HG02623 (cell line): ENCODE data around the gene EFNA4.

ENCODE experiments used
- ATAC-seq: cut with Tn5 transposase; IDR thresholded peaks from one replicate; pipeline ENCODE4 v1.9.1; 2021; ENCODE audit warnings: moderate library complexity; ENCODE audit not compliant: unreplicated experiment

The EFNA4 gene

GRCh38 chr1:155051777-155052398 lies 11.7 kb upstream of the EFNA4 start:
- ATAC-seq: no peak

- ATAC-seq: no peak
Measured at GRCh38 chr1:155052439-155053395, 10.8 kb upstream of the EFNA4 start.

GRCh38 chr1:155053531-155054105 lies 9.9 kb upstream of the EFNA4 start:
- no peak for ATAC-seq

GRCh38 chr1:155057104-155057503 lies 6.4 kb upstream of the EFNA4 start:
- no peak for ATAC-seq

GRCh38 chr1:155057788-155058211 lies 5.7 kb upstream of the EFNA4 start:
- no peak for ATAC-seq

GRCh38 chr1:155060736-155061135 lies 2.8 kb upstream of the EFNA4 start:
- no peak for ATAC-seq

- no peak for ATAC-seq
Measured at GRCh38 chr1:155061381-155062150, 2.0 kb upstream of the EFNA4 start.

- no peak for ATAC-seq
Measured at GRCh38 chr1:155062151-155062686, 1.3 kb upstream of the EFNA4 start.

- peak; percentile 12 for ATAC-seq
Measured at GRCh38 chr1:155062702-155063411, 683 bp upstream of the EFNA4 start.

GRCh38 chr1:155064111-155064831 lies 731 bp downstream of the EFNA4 start:
- ATAC-seq: no peak

- ATAC-seq: no peak
Measured at GRCh38 chr1:155064832-155065429, 1.4 kb downstream of the EFNA4 start.

- no peak for ATAC-seq
Measured at GRCh38 chr1:155066777-155067176, 3.2 kb downstream of the EFNA4 start.

- ATAC-seq: no peak
Measured at GRCh38 chr1:155068599-155068998, 5.1 kb downstream of the EFNA4 start.

GRCh38 chr1:155069551-155070157 lies 6.1 kb downstream of the EFNA4 start:
- ATAC-seq: no peak

GRCh38 chr1:155070158-155070621 lies 6.7 kb downstream of the EFNA4 start:
- no peak for ATAC-seq

GRCh38 chr1:155070721-155071569 lies 7.4 kb downstream of the EFNA4 start:
- ATAC-seq: no peak

GRCh38 chr1:155071701-155072100 lies 8.2 kb downstream of the EFNA4 start:
- ATAC-seq: no peak
